Activated gamma-delta T cell treated with anti-CD3 and anti-CD28 coated beads, Interleukin-2, amount 50 U/mL, for 16 hours (primary cell): ENCODE data around the gene AUNIP.
A peak's percentile ranks its signal among the peaks of the same experiment; 100 is the strongest.

ENCODE experiments used
- DNase-seq: peaks from one replicate; pipeline ENCODE4 v3.0.0-alpha.2; 2020; ENCODE audit warnings: low read depth

AUNIP gene

GRCh38 chr1:25809283-25809926 is 49.9 kb downstream of the AUNIP start:
- DNase-seq: no peak

GRCh38 chr1:25808481-25809244 is 50.6 kb downstream of the AUNIP start:
- no peak for DNase-seq

DNA sequence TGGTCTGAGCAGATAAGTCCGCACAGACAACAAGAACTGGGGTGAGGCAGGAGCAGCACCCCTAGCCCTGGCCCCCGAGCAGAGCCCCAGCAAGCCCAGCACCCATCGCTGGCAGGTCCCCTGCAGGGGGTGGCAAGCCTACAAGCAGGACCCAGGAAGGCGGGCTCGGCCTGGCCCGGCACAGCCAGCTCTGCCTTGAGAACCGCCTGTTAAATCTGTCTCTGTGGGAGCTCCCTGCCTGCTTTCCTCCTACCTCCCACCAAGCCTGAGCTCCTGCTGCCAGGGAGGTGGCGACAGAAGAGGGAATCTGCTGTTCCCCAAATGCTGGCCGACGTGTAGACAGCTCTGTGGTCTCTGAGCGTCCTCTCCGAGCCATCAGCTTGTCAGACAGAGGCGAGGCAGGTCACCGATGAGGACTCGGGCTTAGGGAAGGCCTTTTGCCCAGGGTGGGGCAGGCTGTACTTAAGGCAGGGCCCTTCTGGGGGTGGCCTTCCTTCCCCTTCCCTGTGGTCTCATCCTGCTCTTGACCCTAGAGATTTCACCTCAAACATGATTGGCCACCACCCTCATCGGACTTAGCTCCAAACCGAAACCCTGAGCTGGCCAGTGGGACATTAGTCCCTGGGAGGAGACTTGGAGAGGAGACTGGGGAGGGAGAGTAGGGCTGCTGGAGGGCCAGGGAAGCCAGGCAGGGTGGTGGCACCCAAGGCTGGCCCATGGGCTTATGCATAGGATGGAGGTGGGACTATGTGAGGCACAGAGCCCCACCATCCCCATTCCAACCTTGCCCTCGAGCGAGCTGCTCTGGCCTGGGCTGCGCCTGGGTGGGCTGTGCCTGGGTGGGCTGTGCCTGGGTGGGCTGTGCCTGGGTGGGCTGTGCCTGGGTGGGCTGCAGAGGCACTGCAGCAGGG is 51.5 kb downstream of the AUNIP start:
- no peak for DNase-seq

DNA sequence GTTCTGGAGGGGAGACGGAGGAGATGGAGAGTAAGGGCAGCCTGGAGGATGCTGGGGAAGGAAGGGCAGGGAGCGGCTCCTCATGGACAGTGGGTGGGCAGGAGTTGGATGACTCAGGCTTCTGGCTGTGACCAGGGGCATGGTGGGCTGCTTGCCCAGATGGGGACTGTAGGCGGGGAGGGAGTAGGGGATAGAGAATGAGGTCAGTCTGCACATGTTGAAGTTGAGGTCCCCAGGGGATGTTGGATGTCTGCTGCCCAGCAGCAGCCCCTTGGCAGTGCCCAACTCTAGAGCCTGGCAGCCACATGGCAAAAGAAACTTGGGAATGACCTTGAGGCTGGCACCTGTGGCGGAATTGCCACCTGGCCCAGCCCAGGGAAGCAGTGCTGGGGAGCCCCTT is 52.8 kb downstream of the AUNIP start:
- no peak for DNase-seq

GRCh38 chr1:25805863-25806225 is 53.4 kb downstream of the AUNIP start:
- DNase-seq: no peak

GRCh38 chr1:25804964-25805862 is 54.0 kb downstream of the AUNIP start:
- DNase-seq: no peak

GRCh38 chr1:25804244-25804963 is 54.9 kb downstream of the AUNIP start:
- DNase-seq: no peak

DNA sequence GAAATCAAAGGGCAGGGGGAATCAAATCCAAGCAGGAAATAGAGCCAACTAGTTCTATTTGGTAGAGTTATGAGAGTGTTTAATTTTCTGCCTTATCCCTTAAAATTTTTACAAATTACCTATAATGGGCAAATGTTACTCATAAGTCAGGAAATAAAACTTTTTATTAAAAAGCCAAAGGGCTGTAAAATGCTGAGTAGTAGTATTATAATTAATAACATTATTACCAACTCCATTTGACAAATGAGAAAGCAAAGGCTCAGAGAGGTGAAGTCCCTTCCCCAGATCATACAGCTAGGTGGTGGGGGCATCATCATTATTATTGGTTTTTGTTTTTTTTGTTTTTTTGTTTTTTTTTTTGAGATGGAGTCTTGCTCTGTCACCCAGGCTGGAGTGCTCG is 55.9 kb downstream of the AUNIP start:
- no peak for DNase-seq

GRCh38 chr1:25802915-25803314 is 56.3 kb downstream of the AUNIP start:
- no peak for DNase-seq

DNA sequence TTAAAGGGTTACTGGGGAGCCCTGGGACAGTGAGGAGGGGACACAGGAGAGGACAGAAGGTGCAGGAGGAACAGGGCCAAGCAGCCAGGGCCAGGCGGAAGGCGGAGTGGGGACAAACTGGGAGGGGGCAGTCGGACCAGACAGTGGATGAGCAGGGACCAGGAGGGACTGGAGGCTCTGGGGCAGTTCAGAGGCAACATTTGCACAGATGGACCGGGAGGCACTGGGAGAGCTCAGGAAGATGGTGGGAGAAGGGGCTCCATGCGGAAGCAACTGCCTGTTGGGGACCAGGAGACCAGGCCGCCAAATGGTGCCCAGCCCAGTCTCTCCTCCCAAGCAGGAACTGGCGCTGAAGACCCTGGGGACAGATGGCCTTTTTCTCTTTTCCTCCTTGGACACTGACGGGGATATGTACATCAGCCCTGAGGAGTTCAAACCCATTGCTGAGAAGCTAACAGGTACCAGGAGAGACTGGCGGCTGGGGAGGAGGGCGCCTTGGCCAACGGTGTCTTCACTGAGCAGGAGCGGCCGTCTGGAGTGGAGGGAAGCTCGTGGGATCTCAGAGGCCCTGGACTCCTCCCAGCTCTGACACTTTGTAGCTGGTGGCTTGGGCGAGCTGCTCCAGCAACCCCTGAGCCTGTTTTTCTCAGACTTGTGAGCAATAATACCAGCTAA is 58.4 kb downstream of the AUNIP start:
- no peak for DNase-seq

DNA sequence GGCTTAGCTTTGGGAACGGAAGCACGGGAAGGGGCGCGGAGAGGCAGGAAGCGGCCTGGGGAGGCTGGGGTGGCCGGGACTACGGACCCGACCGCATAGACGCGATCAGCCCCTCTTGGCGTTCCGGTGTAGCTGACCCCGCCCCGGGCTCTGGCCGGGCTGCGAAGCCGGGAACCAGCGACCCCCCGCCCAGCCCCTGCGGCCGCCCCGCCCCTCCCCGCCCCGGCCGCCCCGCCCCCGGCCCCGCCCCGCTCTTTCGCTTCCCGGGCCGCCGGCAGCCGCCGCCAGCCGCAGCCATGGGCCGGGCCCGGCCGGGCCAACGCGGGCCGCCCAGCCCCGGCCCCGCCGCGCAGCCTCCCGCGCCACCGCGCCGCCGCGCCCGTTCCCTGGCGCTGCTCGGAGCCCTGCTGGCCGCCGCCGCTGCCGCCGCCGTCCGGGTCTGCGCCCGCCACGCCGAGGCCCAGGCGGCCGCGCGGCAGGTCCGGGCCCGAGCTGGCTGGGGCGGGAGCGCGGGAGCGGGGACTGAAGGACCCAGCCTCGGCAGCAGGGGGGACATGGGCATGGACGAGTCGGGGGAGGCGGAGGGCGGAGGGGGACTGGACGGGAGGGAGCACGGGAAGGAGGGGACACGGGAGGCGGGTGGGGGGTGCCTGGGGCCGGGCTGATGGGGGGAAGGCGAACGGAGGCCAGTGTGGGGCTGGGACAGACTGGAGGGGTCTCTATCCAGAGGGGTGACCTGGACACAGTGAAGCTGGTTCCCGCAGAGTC is 59.1 kb downstream of the AUNIP start, which contains the start of gene SELENON:
SELENON (plus strand) TSS at position 259 of the 768 bp plus-strand sequence; CDS start at position 297, 38 bp downstream.
- no peak for DNase-seq

- no peak for DNase-seq
These were observed 59.8 kb downstream of the AUNIP start for GRCh38 chr1:25799352-25799934.

DNA sequence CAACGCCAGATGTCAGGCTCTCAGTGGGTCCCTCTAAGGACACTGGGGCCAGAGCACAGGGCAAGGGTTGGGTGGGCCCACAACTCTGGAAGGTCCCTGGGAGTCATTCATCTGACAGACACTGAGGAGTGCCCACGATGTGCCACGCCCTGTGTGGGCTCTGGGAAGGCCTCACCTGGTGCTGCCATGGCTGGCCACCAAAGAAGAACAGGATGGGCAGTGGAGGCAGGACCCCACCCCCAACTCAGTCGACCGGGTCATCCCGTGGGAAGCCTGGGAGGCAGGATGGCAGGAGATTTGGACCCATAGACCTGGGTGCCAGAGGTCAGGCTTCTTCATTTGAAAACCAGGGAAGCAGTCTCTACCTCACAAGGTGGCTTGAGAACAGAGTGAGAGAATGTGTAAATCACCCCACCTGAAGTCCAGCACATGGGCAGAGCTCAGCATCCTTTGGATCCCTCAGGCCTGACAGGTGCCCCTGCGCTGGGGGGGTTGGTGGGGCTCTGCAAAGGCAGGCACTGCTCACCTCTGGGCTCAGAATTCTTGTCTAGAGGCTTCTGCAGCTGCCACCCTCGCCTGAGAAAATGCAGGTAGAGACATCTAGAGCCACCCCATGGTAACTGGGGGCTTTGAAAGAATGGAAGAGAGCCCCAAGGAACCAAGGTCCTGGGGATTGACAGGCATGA is 60.4 kb downstream of the AUNIP start:
- DNase-seq: no peak

DNA sequence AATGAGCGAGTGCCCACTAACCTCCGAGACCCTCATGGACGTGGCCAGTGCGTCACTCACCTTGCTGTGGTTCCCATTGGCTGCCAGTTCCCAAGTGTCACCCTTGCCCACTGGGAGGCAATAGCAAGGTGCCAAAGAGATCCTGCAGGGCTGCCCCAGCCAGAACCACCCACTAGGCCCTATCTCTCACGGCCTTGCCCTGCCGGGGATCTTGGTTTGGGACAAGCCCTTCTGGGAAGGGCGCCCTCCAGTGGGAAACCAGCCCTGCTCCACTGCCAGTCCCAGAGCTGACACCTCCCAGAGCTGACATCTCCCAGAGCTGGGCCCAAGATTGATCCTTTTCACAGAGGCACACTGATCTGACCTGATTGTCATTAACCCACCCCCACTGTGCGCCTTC is 61.3 kb downstream of the AUNIP start:
- DNase-seq: no peak

- peak; percentile 68 for DNase-seq
These were observed 62.3 kb downstream of the AUNIP start for GRCh38 chr1:25796811-25797458.

DNA sequence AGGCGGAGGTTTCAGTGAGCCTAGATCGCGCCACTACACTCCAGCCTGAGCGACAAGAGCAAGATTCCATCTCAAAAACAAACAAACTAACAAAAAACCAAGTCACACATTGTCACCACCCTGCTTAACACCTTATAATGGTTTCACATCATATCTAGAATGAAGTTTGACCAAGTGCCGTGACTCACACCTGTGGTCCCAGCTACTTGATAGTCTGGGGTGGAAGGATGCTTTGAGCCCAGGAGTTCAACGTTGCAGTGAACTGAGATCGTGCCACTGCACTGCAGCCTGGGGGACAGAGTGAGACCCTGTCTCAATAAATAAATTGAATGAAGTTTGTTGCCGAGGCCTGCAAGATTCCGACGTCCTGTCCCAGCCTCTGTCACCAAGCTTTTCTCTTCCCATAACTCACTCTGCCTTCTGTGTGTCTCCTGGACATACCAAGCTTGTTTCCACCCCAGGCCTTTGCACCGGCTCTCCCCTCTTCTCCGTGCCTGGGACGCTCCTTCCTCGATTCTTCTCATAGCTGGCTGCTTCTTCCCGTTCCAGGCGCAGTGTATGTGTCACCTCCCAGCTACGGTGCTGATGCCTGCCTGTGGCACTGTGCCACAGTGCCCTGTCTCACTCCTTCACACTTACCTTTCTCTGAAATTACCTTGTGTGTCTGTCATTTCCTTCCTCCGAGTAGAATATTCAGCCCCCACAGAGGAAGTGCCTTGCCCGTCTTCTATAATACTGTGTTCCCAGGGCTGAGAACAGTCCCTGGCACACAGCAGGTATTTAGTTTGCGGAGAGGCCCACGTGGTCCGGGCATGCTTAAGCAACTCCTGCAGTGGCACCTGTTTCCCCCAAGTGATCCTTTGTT is 63.1 kb downstream of the AUNIP start:
- no peak for DNase-seq

DNA sequence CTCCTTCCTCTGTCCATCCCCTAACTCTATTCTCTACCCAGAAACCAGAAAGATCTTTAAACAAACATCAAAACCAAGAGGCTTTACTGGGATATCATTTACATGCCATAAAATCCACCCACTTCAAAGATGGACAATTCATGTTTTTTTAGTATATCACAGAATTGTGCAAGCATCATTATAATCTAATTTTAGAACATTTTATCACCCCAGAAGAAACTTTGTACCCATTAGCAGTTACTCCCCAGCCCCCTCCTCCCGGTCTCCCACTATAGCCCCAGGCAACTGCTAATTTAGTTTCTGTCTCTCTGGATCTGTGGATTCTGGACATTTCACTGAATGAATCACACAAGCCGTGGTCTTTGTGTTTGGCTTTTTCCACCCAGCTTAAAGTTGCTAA is 64.0 kb downstream of the AUNIP start:
- no peak for DNase-seq
